ENCODE results near the gene SPNS3.

Gene SPNS3

DNA sequence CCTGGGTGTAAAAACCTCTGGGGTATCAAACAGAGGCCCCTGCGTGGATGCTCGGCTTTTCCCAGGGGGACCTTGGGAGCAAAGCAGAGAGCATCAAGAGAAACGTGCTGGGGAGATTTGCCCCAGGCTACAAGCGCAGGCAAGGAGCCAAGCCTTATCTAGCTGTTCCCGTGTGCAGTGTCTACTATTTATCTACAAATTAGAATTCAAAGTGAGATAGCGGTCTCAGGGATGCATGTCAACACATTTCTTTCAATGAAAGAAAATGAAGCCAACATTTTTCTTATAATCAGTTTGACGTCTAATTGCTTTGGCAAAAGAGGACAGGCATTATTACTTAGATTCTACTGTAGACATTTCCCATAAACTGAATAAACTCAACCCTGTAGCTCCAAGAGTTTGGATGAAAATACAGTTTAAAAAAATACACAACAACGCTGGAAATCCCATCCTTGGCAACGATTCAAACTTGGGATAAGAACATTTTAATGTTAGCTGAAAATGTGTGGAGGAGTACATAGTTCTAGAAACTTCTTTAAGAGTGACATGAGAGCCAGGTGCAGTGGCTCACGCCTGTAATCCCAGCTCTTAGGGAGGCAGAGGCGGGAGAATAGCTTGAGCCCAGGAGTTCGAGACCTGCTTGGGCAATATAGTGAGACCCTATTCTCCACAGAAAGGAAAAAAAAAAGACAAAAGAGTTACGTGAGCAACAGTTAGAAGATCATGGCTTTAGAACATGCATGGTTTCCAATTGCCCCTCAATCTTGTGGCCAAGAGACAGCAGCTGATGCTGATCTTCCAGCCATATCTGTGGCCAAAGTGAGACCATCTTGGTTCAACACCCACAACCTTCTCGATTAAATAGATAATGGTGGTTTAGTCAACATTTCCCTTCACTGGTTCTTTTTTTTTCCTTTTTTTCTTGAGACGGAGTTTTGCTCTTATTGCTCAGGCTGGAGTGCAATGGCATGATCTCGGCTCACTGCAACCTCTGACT lies 7.2 kb downstream of the SPNS3 start:
- no peak overlapping the region for H3K27ac ChIP-seq
- TF ChIP-seq, protein P1, sequence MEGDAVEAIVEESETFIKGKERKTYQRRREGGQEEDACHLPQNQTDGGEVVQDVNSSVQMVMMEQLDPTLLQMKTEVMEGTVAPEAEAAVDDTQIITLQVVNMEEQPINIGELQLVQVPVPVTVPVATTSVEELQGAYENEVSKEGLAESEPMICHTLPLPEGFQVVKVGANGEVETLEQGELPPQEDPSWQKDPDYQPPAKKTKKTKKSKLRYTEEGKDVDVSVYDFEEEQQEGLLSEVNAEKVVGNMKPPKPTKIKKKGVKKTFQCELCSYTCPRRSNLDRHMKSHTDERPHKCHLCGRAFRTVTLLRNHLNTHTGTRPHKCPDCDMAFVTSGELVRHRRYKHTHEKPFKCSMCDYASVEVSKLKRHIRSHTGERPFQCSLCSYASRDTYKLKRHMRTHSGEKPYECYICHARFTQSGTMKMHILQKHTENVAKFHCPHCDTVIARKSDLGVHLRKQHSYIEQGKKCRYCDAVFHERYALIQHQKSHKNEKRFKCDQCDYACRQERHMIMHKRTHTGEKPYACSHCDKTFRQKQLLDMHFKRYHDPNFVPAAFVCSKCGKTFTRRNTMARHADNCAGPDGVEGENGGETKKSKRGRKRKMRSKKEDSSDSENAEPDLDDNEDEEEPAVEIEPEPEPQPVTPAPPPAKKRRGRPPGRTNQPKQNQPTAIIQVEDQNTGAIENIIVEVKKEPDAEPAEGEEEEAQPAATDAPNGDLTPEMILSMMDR (IDR thresholded peaks at IDR 0.05) = no peak
- H3K4me2 ChIP-seq (ENCODE audit: low read length) = no peak overlapping the region
- H3K36me3 ChIP-seq (ENCODE audit: control insufficient read depth, insufficient read depth, low read length) = no peaks in the 10 kb centered on the region
- no peak overlapping the region for H3K9ac ChIP-seq
- no peaks in the 10 kb centered on the region for H3K9me3 ChIP-seq (ENCODE audit: control insufficient read depth, low read length)
- H3K79me2 ChIP-seq = no peaks in the 10 kb centered on the region
- H2AFZ ChIP-seq = no peak overlapping the region
- no peaks in the 10 kb centered on the region for H3K27me3 ChIP-seq (ENCODE audit: control insufficient read depth, insufficient read depth, low read length)
- H3K4me3 ChIP-seq (ENCODE audit: low read depth, low read length) = no peak overlapping the region
- H3K4me1 ChIP-seq = no peaks in the 10 kb centered on the region

GRCh38 chr17:4442582-4442981 lies 8.8 kb downstream of the SPNS3 start:
- no peak overlapping the region for H2AFZ ChIP-seq
- TF ChIP-seq, protein P1 (IDR thresholded peaks at IDR 0.05) = no peak
- H3K4me3 ChIP-seq (ENCODE audit: low read depth, low read length) = no peak overlapping the region
- no peak overlapping the region for H3K9ac ChIP-seq
- no peak overlapping the region for H3K4me2 ChIP-seq (ENCODE audit: low read length)
- no peaks in the 10 kb centered on the region for H3K4me1 ChIP-seq
- H3K27ac ChIP-seq = no peak overlapping the region
- no peaks in the 10 kb centered on the region for H3K9me3 ChIP-seq (ENCODE audit: control insufficient read depth, low read length)
- no peaks in the 10 kb centered on the region for H3K79me2 ChIP-seq
- H3K36me3 ChIP-seq (ENCODE audit: control insufficient read depth, insufficient read depth, low read length) = no peaks in the 10 kb centered on the region
- no peaks in the 10 kb centered on the region for H3K27me3 ChIP-seq (ENCODE audit: control insufficient read depth, insufficient read depth, low read length)

GRCh38 chr17:4443476-4443875 lies 9.7 kb downstream of the SPNS3 start:
- Histone ChIP-seq H3K79me2 (no peaks in the 10 kb centered on the region), H3K27ac (no peak overlapping the region), H3K27me3 (ENCODE audit: control insufficient read depth, insufficient read depth, low read length) (no peaks in the 10 kb centered on the region), H3K9ac (no peak overlapping the region), H3K36me3 (ENCODE audit: control insufficient read depth, insufficient read depth, low read length) (no peaks in the 10 kb centered on the region), H3K4me2 (ENCODE audit: low read length) (no peak overlapping the region), H2AFZ (no peak overlapping the region), H3K9me3 (ENCODE audit: control insufficient read depth, low read length) (no peaks in the 10 kb centered on the region), H3K4me1 (no peaks in the 10 kb centered on the region), H3K4me3 (ENCODE audit: low read depth, low read length) (no peak overlapping the region)
- TF ChIP-seq, protein P1 (IDR thresholded peaks at IDR 0.05) = no peak

- no peaks in the 10 kb centered on the region for H3K27me3 ChIP-seq (ENCODE audit: control insufficient read depth, insufficient read depth, low read length)
- no peaks in the 10 kb centered on the region for H3K4me1 ChIP-seq
- H2AFZ ChIP-seq = no peak overlapping the region
- H3K4me3 ChIP-seq (ENCODE audit: low read depth, low read length) = no peak overlapping the region
- no peak overlapping the region for H3K9ac ChIP-seq
- H3K9me3 ChIP-seq (ENCODE audit: control insufficient read depth, low read length) = no peaks in the 10 kb centered on the region
- no peak overlapping the region for H3K27ac ChIP-seq
- H3K4me2 ChIP-seq (ENCODE audit: low read length) = no peak overlapping the region
- TF ChIP-seq, protein P1 (IDR thresholded peaks at IDR 0.05) = no peak
- no peaks in the 10 kb centered on the region for H3K36me3 ChIP-seq (ENCODE audit: control insufficient read depth, insufficient read depth, low read length)
- H3K79me2 ChIP-seq = no peaks in the 10 kb centered on the region
Observed at GRCh38 chr17:4444782-4445473, 11.2 kb downstream of the SPNS3 start.
